RWPE2 (cell line): ENCODE results near the gene OR2C1.
A peak's percentile ranks its signal among the peaks of the same experiment; 100 is the strongest.

ENCODE experiments used
- ATAC-seq: fragments of 200-7000 bp; cut with Tn5 transposase; 3 replicates; pipeline ENCODE4 v1.9.1; 2021; ENCODE audit warnings: low read depth
- DNase-seq: peaks from one replicate; pipeline ENCODE4 v3.0.0-alpha.2; 2020; ENCODE audit warnings: low spot score
- H3K27ac ChIP-seq: fragments of 450-650 bp; 2 replicates; pipeline ENCODE4 v1.5.1; 2017; ENCODE audit warnings: mild to moderate bottlenecking; ENCODE audit not compliant: poor library complexity, severe bottlenecking
- H3K27me3 ChIP-seq: fragments of 250-450 bp; sonication (Bioruptor Pico); 2 replicates; pipeline ENCODE4 v1.5.1; 2021; ENCODE audit warnings: mild to moderate bottlenecking, moderate library complexity; ENCODE audit not compliant: insufficient read depth, poor library complexity, severe bottlenecking
- H3K36me3 ChIP-seq: fragments of 250-450 bp; sonication (Bioruptor Pico); 2 replicates; pipeline ENCODE4 v1.5.1; 2020; ENCODE audit warnings: low read depth, mild to moderate bottlenecking, moderate library complexity
- H3K4me1 ChIP-seq: fragments of 250-450 bp; sonication (Bioruptor Pico); 2 replicates; pipeline ENCODE4 v1.5.1; 2021; ENCODE audit warnings: mild to moderate bottlenecking, moderate library complexity; ENCODE audit not compliant: insufficient read depth, poor library complexity, severe bottlenecking
- H3K4me3 ChIP-seq: fragments of 250-450 bp; sonication (Bioruptor Pico); 2 replicates; pipeline ENCODE4 v1.5.1; 2021; ENCODE audit warnings: mild to moderate bottlenecking, moderate library complexity; ENCODE audit not compliant: severe bottlenecking
- H3K9me3 ChIP-seq: fragments of 250-450 bp; sonication (Bioruptor Pico); 2 replicates; pipeline ENCODE4 v1.5.1; 2021; ENCODE audit warnings: mild to moderate bottlenecking, moderate library complexity; ENCODE audit not compliant: severe bottlenecking
- TF ChIP-seq, protein P1 (sequence below): fragments of 450-650 bp; IDR thresholded peaks from one replicate; pipeline ENCODE4 v1.5.1; 2017; ENCODE audit warnings: mild to moderate bottlenecking, moderate library complexity; ENCODE audit not compliant: poor library complexity, severe bottlenecking

OR2C1 gene

DNA sequence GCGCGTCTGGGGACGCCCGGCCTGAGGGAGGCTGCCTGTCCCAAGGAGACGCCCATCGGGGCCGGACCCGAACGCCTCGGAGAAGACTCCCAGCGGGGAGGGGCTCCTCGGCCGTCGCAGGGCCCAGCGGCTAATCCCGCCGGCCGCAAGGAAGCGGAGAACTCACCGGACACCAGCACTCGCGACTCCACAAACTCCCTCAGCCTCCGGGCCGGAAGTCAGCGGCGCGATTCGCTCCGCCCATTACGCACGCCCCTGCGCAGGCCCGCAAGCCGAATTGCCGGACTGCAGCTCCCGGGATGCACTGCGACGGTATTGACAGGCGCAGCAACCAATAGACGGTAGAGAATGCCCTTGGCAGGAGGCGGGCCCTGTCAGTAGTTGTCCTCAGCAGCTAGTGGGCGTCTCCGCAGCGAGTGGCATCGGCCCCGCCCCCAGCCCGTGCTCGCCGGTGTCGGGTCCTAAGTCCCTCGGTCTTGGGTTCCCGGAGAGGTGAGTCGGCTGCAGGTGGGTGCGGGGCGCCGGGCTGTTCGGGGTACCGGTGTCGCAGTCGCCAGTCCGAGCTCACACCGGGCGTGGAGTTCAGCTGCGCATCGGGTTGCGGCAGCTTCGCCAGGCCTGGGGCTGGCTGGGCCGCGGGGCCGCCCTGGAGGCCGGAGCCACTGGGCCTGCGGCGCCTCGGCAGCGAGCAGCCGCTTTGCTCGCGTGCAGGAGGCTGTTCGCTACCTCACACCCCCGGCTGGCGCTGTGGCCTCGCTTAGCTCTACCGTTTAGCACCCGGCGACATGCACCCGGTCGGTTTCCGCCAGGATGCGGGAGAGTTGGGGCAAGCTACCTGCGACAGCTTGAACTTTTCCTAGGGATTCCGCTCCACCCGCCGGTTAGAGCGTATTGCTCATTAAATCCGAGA is 45.3 kb downstream of the OR2C1 start, which contains the start of the genes ZNF174 and ZSCAN32:
ZNF174 (plus strand) TSS at position 437 of the 910 bp plus-strand sequence. CDS start 790 bp downstream, outside the sequence.
ZSCAN32 (minus strand) TSS at position 226 of the 910 bp plus-strand sequence. CDS start 3,447 bp downstream, outside the sequence.
- Histone ChIP-seq H3K36me3 (peaks cover 45% of the 10 kb centered on the region), H3K27ac (peak within 1 kb of the TSS; percentile 61), H3K4me3 (peak within 1 kb of the TSS; percentile 84), H3K9me3 (no peaks in the 10 kb centered on the region), H3K4me1 (no peaks in the 10 kb centered on the region), H3K27me3 (no peaks in the 10 kb centered on the region)
- peak; percentile 98 for DNase-seq
- TF ChIP-seq, protein P1, sequence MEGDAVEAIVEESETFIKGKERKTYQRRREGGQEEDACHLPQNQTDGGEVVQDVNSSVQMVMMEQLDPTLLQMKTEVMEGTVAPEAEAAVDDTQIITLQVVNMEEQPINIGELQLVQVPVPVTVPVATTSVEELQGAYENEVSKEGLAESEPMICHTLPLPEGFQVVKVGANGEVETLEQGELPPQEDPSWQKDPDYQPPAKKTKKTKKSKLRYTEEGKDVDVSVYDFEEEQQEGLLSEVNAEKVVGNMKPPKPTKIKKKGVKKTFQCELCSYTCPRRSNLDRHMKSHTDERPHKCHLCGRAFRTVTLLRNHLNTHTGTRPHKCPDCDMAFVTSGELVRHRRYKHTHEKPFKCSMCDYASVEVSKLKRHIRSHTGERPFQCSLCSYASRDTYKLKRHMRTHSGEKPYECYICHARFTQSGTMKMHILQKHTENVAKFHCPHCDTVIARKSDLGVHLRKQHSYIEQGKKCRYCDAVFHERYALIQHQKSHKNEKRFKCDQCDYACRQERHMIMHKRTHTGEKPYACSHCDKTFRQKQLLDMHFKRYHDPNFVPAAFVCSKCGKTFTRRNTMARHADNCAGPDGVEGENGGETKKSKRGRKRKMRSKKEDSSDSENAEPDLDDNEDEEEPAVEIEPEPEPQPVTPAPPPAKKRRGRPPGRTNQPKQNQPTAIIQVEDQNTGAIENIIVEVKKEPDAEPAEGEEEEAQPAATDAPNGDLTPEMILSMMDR = no peak
- peak; percentile 99 for ATAC-seq

DNA sequence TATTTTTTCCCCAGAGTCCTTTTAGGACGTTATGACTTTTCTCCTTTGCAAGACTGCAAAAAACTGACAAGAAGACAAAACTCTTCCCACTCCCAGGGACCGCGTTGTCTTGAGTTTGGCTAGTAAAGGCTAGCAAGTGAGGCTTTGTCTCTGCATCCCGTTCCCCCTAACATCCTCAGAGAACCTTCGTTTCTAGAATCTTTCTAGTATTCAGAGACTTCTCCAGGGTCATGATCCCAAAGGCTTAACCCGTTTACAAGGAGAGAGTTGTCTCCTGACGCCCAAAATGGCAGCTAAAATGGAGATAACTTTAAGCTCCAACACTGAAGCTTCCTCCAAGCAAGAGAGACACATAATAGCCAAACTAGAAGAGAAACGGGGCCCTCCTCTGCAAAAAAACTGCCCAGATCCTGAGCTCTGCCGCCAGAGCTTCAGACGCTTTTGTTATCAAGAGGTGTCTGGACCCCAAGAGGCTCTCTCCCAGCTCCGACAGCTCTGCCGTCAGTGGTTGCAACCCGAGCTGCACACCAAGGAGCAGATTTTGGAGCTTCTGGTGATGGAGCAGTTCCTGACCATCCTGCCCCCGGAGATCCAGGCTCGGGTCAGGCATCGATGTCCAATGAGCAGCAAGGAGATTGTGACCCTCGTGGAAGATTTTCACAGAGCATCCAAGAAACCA is 46.2 kb downstream of the OR2C1 start:
- Histone ChIP-seq H3K4me3 (peak overlapping the region; percentile 84), H3K4me1 (no peaks in the 10 kb centered on the region), H3K9me3 (no peaks in the 10 kb centered on the region), H3K27ac (peak overlapping the region; percentile 61), H3K36me3 (peaks cover 44% of the 10 kb centered on the region), H3K27me3 (no peaks in the 10 kb centered on the region)
- no peak for DNase-seq
- ATAC-seq = no peak
- TF ChIP-seq, protein P1 = no peak
